RWPE2 (cell line): Measurements from ENCODE around the gene AKAP8L.

Experiments used
- ATAC-seq: fragments of 200-7000 bp; cut with Tn5 transposase; 3 replicates; pipeline ENCODE4 v1.9.1; 2021; ENCODE audit warnings: low read depth
- DNase-seq: peaks from one replicate; pipeline ENCODE4 v3.0.0-alpha.2; 2020; ENCODE audit warnings: low spot score
- H3K27ac ChIP-seq: fragments of 450-650 bp; 2 replicates; pipeline ENCODE4 v1.5.1; 2017; ENCODE audit warnings: mild to moderate bottlenecking; ENCODE audit not compliant: poor library complexity, severe bottlenecking
- H3K27me3 ChIP-seq: fragments of 250-450 bp; sonication (Bioruptor Pico); 2 replicates; pipeline ENCODE4 v1.5.1; 2021; ENCODE audit warnings: mild to moderate bottlenecking, moderate library complexity; ENCODE audit not compliant: insufficient read depth, poor library complexity, severe bottlenecking
- H3K36me3 ChIP-seq: fragments of 250-450 bp; sonication (Bioruptor Pico); 2 replicates; pipeline ENCODE4 v1.5.1; 2020; ENCODE audit warnings: low read depth, mild to moderate bottlenecking, moderate library complexity
- H3K4me1 ChIP-seq: fragments of 250-450 bp; sonication (Bioruptor Pico); 2 replicates; pipeline ENCODE4 v1.5.1; 2021; ENCODE audit warnings: mild to moderate bottlenecking, moderate library complexity; ENCODE audit not compliant: insufficient read depth, poor library complexity, severe bottlenecking
- H3K4me3 ChIP-seq: fragments of 250-450 bp; sonication (Bioruptor Pico); 2 replicates; pipeline ENCODE4 v1.5.1; 2021; ENCODE audit warnings: mild to moderate bottlenecking, moderate library complexity; ENCODE audit not compliant: severe bottlenecking
- H3K9me3 ChIP-seq: fragments of 250-450 bp; sonication (Bioruptor Pico); 2 replicates; pipeline ENCODE4 v1.5.1; 2021; ENCODE audit warnings: mild to moderate bottlenecking, moderate library complexity; ENCODE audit not compliant: severe bottlenecking
- TF ChIP-seq, protein P1 (sequence below): fragments of 450-650 bp; IDR thresholded peaks from one replicate; pipeline ENCODE4 v1.5.1; 2017; ENCODE audit warnings: mild to moderate bottlenecking, moderate library complexity; ENCODE audit not compliant: poor library complexity, severe bottlenecking

Gene AKAP8L

DNA sequence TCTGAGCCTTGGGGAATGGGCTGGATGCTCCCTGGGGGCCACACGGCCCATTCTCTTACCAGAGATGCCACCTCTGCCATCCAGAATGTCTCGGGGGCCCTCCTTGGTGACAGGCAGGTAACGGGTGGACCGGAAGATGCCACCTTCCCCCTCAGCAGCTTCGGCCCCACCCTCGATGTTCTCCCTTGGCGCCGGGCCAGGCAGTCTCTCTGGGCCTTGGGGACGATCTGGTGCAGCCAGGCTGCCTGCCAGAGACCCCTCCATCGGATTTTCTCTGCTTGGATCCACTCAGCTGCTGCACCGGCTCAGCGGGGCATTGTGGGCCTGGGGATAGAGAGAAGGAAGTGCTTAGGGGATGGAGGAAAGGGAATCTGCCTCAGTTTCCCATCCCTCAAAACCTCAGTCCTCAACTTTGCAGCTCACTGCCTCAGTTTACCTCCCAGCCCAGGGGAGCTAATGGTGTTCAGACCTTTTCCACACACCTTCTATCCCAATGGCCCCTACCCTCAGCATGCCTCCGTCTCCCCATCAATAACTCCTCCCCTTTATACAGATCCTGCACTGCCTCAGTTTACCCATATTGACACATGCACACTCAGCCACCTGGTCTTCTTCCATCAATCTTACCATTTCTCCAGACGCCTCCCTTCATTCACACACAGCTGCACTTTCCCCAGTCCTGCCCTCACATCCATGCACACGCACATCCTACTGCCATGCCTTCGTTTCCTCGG lies 29.4 kb upstream of the AKAP8L start:
- no peaks in the 10 kb centered on the region for H3K36me3 ChIP-seq
- TF ChIP-seq, protein P1, sequence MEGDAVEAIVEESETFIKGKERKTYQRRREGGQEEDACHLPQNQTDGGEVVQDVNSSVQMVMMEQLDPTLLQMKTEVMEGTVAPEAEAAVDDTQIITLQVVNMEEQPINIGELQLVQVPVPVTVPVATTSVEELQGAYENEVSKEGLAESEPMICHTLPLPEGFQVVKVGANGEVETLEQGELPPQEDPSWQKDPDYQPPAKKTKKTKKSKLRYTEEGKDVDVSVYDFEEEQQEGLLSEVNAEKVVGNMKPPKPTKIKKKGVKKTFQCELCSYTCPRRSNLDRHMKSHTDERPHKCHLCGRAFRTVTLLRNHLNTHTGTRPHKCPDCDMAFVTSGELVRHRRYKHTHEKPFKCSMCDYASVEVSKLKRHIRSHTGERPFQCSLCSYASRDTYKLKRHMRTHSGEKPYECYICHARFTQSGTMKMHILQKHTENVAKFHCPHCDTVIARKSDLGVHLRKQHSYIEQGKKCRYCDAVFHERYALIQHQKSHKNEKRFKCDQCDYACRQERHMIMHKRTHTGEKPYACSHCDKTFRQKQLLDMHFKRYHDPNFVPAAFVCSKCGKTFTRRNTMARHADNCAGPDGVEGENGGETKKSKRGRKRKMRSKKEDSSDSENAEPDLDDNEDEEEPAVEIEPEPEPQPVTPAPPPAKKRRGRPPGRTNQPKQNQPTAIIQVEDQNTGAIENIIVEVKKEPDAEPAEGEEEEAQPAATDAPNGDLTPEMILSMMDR: no peak
- no peak overlapping the region for H3K27ac ChIP-seq
- no peaks in the 10 kb centered on the region for H3K27me3 ChIP-seq
- no peak overlapping the region for H3K4me3 ChIP-seq
- H3K9me3 ChIP-seq: no peaks in the 10 kb centered on the region
- no peak for ATAC-seq
- H3K4me1 ChIP-seq: no peaks in the 10 kb centered on the region
- peak; percentile 46 for DNase-seq

DNA sequence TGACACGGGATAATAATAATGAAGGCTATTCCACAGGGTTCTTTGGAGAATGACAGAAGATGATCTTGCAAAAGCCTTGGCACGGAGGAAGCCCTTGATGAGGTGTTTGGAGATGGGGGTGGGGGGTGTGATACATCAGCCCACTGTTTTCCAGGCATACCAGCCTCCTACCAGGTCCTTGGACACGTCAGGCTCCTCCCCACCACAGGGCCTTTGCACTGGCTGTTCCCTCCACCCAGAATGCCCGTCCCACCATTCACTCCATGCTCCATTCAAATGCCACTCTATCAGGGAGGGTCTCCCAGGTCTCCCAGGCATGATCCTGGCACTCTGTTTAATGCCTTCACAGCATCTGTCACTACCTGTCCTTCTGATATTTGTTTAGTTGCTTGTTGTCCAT lies 28.3 kb upstream of the AKAP8L start:
- no peaks in the 10 kb centered on the region for H3K36me3 ChIP-seq
- DNase-seq (no peak), ATAC-seq (no peak)
- no peak overlapping the region for H3K27ac ChIP-seq
- no peak overlapping the region for H3K4me3 ChIP-seq
- TF ChIP-seq, protein P1: no peak
- no peaks in the 10 kb centered on the region for H3K27me3 ChIP-seq
- H3K4me1 ChIP-seq: no peaks in the 10 kb centered on the region
- H3K9me3 ChIP-seq: no peaks in the 10 kb centered on the region

DNA sequence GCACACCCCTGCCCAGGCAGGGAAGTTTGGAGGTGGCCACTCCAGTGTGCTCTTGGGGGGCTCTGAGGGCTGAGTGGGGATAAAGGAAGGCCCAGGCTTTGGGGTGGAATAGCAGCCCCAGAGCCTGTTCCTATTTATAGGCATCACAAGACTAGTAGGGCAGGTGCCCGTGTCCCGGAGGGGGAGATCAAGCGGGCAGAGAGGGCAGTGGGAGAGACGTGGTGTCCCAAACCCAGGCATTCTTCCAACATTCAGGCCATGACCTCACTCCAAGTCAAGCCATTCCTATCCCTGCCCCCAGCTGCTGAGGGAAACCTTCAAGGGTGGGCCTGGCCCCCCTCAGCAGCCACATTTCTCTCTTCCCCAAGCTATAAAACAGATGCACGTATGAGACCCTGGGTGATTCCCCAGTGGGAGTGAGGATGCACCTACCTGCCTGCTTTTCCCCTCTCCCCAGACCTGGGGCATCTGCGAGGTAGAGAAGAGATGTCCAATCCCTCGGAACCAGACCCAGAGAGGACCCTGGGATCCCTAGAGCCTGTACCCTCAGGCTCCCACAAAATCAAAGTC lies 27.1 kb upstream of the AKAP8L start:
- no peaks in the 10 kb centered on the region for H3K9me3 ChIP-seq
- no peak for ATAC-seq
- H3K36me3 ChIP-seq: no peaks in the 10 kb centered on the region
- TF ChIP-seq, protein P1: no peak
- no peaks in the 10 kb centered on the region for H3K27me3 ChIP-seq
- no peak overlapping the region for H3K4me3 ChIP-seq
- H3K27ac ChIP-seq: no peak overlapping the region
- DNase-seq: no peak
- no peaks in the 10 kb centered on the region for H3K4me1 ChIP-seq

DNA sequence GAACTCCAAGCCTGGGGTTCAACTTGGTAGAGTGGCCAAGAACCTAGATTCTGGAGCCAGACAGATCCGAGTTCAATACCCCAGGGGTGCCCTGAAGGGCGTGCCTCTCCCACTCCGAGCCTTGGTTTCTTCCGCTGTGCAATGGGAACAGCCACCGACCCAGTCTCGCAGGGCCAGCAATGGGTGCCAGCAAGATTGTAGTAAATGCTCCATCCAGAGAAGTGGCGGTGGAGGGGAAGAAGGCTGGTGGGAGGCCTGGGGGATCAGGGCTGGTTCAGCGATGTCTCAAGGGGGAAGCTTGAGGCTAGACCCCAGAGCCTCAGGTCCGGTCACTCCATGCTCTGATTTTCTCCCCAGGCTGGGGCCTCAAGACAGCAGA lies 26.4 kb upstream of the AKAP8L start:
- DNase-seq (no peak), ATAC-seq (no peak)
- no peaks in the 10 kb centered on the region for H3K36me3 ChIP-seq
- H3K4me3 ChIP-seq: no peak overlapping the region
- H3K27ac ChIP-seq: no peak overlapping the region
- H3K27me3 ChIP-seq: no peaks in the 10 kb centered on the region
- H3K9me3 ChIP-seq: no peaks in the 10 kb centered on the region
- TF ChIP-seq, protein P1: no peak
- no peaks in the 10 kb centered on the region for H3K4me1 ChIP-seq
